Activated T-cell treated with anti-CD3 and anti-CD28 coated beads, Interleukin-2, amount 50 U/mL, for 72 hours (primary cell): ENCODE data around the gene GATB. TPM values are rescaled to one million over a fixed set of nuclear protein-coding genes. Genes with fewer than 3 reads are reported as not detected.

Source experiments
- ATAC-seq, 2 donors: fragments of 150-1000 bp; cut with Tn5 transposase; replicated peaks in 1 of 2; 2 replicates each; pipeline ENCODE4 v1.10.0; 2021; ENCODE audit warnings: moderate library complexity in 2 of 2, mild to moderate bottlenecking in 1 of 2
- DNase-seq, 2 donors: peaks; one replicate each; pipeline ENCODE4 v3.0.0; 2021 to 2022; ENCODE audit warnings: mixed read lengths in 1 of 2
- H3K27ac Mint-ChIP-seq: one replicate; pipeline ENCODE4 v1.8.0; 2022; ENCODE audit warnings: mild to moderate bottlenecking, moderate library complexity, mixed read lengths
- H3K27me3 Mint-ChIP-seq: one replicate; pipeline ENCODE4 v1.8.0; 2022; ENCODE audit warnings: low read depth, mixed read lengths
- H3K36me3 Mint-ChIP-seq, 2 donors: one replicate each; pipeline ENCODE4 v1.8.0; 2022; ENCODE audit warnings: mixed read lengths in 2 of 2, mild to moderate bottlenecking in 1 of 2; ENCODE audit not compliant: insufficient read depth in 2 of 2
- H3K4me1 Mint-ChIP-seq: one replicate; pipeline ENCODE4 v1.8.0; 2022; ENCODE audit warnings: low read depth, mixed read lengths
- H3K4me3 Mint-ChIP-seq, 2 donors: one replicate each; pipeline ENCODE4 v1.8.0; 2022; ENCODE audit warnings: mild to moderate bottlenecking in 2 of 2, mixed read lengths in 2 of 2, moderate library complexity in 2 of 2
- H3K9me3 Mint-ChIP-seq, 2 donors: one replicate each; pipeline ENCODE4 v1.8.0; 2022; ENCODE audit warnings: mixed read lengths in 2 of 2
- total RNA-seq, 2 donors: library from RNA; stranded (reverse); gene quantifications; one replicate each; pipeline ENCODE4 v1.2.3, GENCODE V29; 2022

The GATB gene
- total RNA-seq, 2 donors from 2014 or later, result 15.4 to 19.5 TPM

DNA sequence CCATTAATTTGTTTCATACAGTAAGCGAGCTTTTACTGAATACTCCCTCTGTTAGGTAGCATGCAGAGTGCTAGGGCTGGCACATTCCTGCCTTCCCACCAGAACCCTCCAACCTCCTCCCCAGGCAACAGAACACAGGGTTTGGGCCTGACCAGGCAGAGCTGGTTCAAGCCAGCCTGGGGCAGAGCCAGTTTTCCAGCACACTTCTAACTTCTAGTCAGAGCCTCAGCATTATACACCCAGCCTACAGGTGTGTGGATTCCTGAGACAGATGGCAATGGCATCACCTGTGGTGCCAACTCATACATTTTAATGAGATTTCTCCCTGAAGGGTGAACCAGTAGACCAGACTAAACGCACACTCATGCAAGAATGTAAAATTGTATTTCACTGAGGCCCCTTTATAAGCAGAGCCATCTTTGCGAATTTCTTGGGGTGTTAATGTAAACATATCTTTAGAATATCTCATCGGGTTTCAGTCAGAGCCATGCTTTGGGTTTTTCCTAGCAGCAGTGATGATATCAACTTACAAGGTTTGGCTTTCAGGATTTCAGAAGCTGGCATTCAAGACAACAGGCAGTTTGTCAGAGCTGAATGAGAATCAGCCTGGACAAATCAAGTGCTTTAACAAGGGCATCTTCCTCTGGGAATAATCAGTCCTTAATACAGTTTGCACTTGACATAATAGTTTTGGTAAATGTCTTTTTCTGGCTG, 92.0 kb downstream of the GATB start:
- Mint-ChIP-seq H3K27ac (no peak overlapping the region), H3K4me3 (no peak overlapping the region), H3K9me3 (no peaks in the 10 kb centered on the region)

GRCh38 chr4:151667666-151668065, 93.1 kb downstream of the GATB start:
- no peaks in the 10 kb centered on the region for H3K4me1 Mint-ChIP-seq
- no peaks in the 10 kb centered on the region for H3K9me3 Mint-ChIP-seq
- no peaks in the 10 kb centered on the region for H3K27me3 Mint-ChIP-seq
- ATAC-seq (no peak), DNase-seq (no peak)
- H3K4me3 Mint-ChIP-seq, result no peak overlapping the region
- no peaks in the 10 kb centered on the region for H3K36me3 Mint-ChIP-seq
- H3K27ac Mint-ChIP-seq, result no peak overlapping the region

More for the DNA sequence above, 92.0 kb downstream of the GATB start:
- DNase-seq (no peak), ATAC-seq (no peak)
- H3K27me3 Mint-ChIP-seq, result no peaks in the 10 kb centered on the region
- H3K4me1 Mint-ChIP-seq, result no peaks in the 10 kb centered on the region
- H3K36me3 Mint-ChIP-seq, result no peaks in the 10 kb centered on the region

DNA sequence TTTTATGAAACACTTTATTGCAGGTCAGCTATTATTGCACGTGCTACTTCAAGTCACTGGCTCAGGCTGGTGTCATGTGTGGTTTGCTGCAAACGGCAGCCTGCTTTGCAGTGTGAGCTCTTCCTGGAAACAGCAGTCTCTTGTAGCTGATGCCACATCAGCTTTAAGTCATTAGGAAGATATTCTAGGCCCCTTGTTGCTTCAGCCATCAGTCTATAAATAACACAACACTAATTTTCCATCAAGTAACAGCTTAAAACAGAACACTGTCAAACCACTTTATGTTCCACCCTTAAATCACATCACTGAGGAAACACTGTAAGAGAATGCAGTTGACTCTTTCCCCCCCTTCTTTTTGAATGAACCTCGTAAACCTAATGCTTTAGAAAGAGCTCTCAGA, 93.8 kb downstream of the GATB start:
- Mint-ChIP-seq H3K27ac (no peak overlapping the region), H3K9me3 (no peaks in the 10 kb centered on the region), H3K4me3 (no peak overlapping the region), H3K36me3 (no peaks in the 10 kb centered on the region), H3K4me1 (no peaks in the 10 kb centered on the region), H3K27me3 (no peaks in the 10 kb centered on the region)
- DNase-seq (no peak), ATAC-seq (peak in 1 of 2 donors; percentile 33)

GRCh38 chr4:151666501-151666900, 94.3 kb downstream of the GATB start:
- Mint-ChIP-seq H3K27me3 (no peaks in the 10 kb centered on the region), H3K9me3 (no peaks in the 10 kb centered on the region), H3K4me3 (no peak overlapping the region), H3K4me1 (no peaks in the 10 kb centered on the region), H3K27ac (no peak overlapping the region), H3K36me3 (no peaks in the 10 kb centered on the region)
- DNase-seq (no peak), ATAC-seq (no peak)

DNA sequence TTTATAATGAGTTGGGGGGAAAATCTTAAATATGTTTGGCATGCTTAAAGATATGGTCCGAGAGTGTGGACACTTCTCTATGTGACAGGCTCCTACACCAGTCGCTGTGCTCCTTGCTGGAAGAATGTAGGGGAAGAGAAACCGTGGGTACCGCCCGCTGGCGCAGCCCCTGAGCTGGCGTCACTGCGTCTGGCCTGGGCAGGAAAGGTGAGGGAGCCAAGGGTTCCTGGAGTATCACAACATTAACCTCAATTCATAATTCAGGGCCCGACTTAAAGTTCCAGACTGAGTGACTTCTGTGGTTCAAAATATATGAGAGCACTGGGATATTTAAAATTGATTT, 95.1 kb downstream of the GATB start:
- ATAC-seq (no peak), DNase-seq (no peak)
- no peaks in the 10 kb centered on the region for H3K9me3 Mint-ChIP-seq
- no peak overlapping the region for H3K4me3 Mint-ChIP-seq
- no peak overlapping the region for H3K27ac Mint-ChIP-seq
- H3K4me1 Mint-ChIP-seq, result no peaks in the 10 kb centered on the region
- no peaks in the 10 kb centered on the region for H3K27me3 Mint-ChIP-seq
- H3K36me3 Mint-ChIP-seq, result no peaks in the 10 kb centered on the region

- Mint-ChIP-seq H3K27me3 (no peaks in the 10 kb centered on the region), H3K4me3 (no peak overlapping the region), H3K4me1 (peaks cover 4% of the 10 kb centered on the region), H3K9me3 (no peaks in the 10 kb centered on the region), H3K27ac (no peak overlapping the region), H3K36me3 (no peaks in the 10 kb centered on the region)
- ATAC-seq (no peak), DNase-seq (no peak)
These were observed 95.6 kb downstream of the GATB start for GRCh38 chr4:151665022-151665784.

DNA sequence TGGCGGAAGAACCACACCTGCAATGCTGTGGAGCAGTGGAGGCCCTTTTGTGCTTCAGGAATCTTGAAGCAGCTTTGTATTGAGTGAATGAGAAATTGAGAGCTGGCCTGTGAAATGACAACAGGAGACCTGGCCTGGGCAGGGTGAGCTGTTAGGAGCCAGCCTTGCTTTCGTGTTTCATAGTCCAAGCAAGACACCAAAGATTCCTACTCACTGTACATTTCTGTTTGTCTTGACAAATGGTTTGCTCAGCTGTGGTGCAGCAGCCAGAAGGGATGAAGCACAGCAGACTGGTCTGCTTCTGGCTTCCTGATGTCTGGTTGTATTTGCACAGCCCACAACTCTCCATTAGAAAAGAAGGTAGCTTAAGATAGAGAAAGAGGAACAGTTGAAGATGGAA, 96.5 kb downstream of the GATB start:
- peaks cover 13% of the 10 kb centered on the region for H3K4me1 Mint-ChIP-seq
- H3K36me3 Mint-ChIP-seq, result no peaks in the 10 kb centered on the region
- no peak for DNase-seq
- no peak overlapping the region for H3K27ac Mint-ChIP-seq
- peaks cover 0 to 1% of the 10 kb centered on the region in 2 donors for H3K9me3 Mint-ChIP-seq
- no peaks in the 10 kb centered on the region for H3K27me3 Mint-ChIP-seq
- H3K4me3 Mint-ChIP-seq, result no peak overlapping the region
- ATAC-seq, result no peak

GRCh38 chr4:151663109-151663508, 97.7 kb downstream of the GATB start:
- DNase-seq, result no peak
- Mint-ChIP-seq H3K36me3 (no peaks in the 10 kb centered on the region), H3K9me3 (peaks cover 0 to 1% of the 10 kb centered on the region in 2 donors), H3K4me3 (no peak overlapping the region), H3K4me1 (peaks cover 22% of the 10 kb centered on the region), H3K27ac (no peak overlapping the region), H3K27me3 (no peaks in the 10 kb centered on the region)
- no peak for ATAC-seq

GRCh38 chr4:151661873-151662272, 98.9 kb downstream of the GATB start:
- ATAC-seq (no peak), DNase-seq (no peak)
- no peak overlapping the region for H3K27ac Mint-ChIP-seq
- H3K9me3 Mint-ChIP-seq, result peaks cover 0 to 1% of the 10 kb centered on the region in 2 donors
- H3K27me3 Mint-ChIP-seq, result no peaks in the 10 kb centered on the region
- H3K4me3 Mint-ChIP-seq, result no peak overlapping the region
- H3K36me3 Mint-ChIP-seq, result no peaks in the 10 kb centered on the region
- H3K4me1 Mint-ChIP-seq, result peaks cover 22% of the 10 kb centered on the region

- DNase-seq (no peak), ATAC-seq (no peak)
- peaks cover 0 to 1% of the 10 kb centered on the region in 2 donors for H3K9me3 Mint-ChIP-seq
- H3K27me3 Mint-ChIP-seq, result no peaks in the 10 kb centered on the region
- no peaks in the 10 kb centered on the region for H3K36me3 Mint-ChIP-seq
- peaks cover 22% of the 10 kb centered on the region for H3K4me1 Mint-ChIP-seq
- H3K4me3 Mint-ChIP-seq, result no peak overlapping the region
- no peak overlapping the region for H3K27ac Mint-ChIP-seq
These were observed 100.1 kb downstream of the GATB start for GRCh38 chr4:151660676-151661075.

DNA sequence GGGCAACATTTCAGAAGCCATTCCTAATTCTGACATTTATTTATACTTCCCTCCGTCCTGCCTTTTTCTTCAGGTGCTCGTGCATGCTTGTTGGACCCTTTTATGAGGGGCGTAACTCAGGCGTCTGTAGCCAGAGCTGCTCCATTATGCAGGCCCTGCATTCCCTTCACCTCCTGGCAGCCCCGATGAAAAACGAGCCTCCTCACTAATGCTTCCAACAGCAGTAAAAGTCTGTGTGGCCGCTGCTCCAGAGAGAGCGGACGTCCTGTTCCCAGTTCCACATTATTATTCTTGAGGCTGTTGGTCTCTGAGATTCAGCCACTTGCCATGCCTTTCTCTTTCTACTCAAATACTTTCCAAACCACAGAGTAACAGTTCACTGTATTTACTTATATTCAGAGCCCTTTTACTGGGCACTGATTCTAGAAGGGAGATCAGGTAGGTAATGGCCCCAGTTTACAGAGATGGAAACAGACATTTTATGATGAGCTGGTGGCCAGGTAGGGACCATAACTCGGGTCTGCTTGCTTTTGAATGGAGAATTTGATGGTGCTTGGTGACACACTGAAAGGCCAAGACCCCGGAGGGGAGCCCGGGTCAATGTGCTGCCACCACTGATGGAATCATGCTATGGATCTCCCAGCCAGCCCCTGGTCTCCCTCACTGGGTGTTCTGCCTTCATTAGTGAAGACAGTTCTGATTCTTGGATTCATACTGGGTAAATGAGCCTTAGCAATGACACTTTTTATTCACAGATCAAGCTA, 101.0 kb downstream of the GATB start:
- Mint-ChIP-seq H3K4me3 (no peak overlapping the region), H3K4me1 (peaks cover 22% of the 10 kb centered on the region), H3K27me3 (no peaks in the 10 kb centered on the region), H3K27ac (peak overlapping the region; percentile 92), H3K9me3 (peaks cover 0 to 1% of the 10 kb centered on the region in 2 donors), H3K36me3 (no peaks in the 10 kb centered on the region)
- ATAC-seq (no peak), DNase-seq (no peak)

DNA sequence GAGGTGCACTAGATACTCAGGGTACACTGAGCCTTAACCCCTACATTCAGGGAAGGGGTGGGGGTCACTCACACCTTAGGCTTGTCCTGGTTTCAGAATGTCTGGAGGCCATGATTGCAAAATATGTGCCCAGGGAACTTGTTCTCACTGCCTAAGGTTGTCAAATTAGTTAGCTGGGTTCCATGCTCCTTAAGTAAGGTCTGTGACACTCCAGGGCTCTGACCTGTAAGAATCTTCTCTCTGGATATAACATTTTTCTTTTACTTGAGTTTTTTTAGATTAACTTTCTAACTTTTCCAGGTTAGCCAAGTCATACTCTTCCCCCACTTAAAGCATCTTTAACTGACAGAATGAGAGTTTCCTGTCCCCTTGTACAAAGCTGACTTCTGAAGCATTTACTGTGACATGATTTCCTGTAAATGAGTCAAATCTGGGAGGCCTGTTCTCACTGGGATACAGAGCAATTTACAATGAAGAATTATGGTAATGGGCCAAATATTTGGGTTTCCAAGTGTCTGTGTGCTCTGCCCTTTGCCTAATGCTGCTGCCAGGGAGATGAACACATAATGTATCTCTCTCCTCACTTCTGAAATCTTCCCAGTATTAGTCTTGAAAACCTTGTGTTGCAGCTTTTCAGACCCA, 101.7 kb downstream of the GATB start:
- peak; percentile 71 to 88 for ATAC-seq
- Mint-ChIP-seq H3K9me3 (peaks cover 0 to 1% of the 10 kb centered on the region in 2 donors), H3K27me3 (no peaks in the 10 kb centered on the region), H3K4me3 (peak overlapping the region in 1 of 2 donors; percentile 31), H3K36me3 (no peaks in the 10 kb centered on the region), H3K4me1 (peaks cover 22% of the 10 kb centered on the region), H3K27ac (peak overlapping the region; percentile 92)
- DNase-seq, result peak in 1 of 2 donors; percentile 6

DNA sequence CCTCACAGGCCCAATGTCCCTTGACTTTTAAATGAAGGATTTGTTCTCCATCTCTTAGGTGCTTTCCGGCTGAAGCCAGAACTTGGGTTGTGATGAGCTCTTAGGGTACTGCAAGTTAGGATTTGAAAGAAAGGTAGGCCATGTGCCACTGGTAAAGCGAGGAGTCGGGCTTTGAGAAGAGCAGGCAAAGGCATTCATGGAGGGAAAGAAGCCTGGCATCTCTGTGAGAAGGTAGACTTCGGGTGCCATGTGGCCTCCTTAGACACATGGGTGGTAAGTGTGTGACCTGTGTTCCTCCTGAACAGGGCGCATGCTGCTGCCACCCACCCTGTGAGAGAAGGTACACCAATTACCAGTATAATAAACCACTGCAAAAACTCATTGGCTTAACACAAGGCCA, 102.9 kb downstream of the GATB start:
- no peaks in the 10 kb centered on the region for H3K36me3 Mint-ChIP-seq
- H3K27me3 Mint-ChIP-seq, result no peaks in the 10 kb centered on the region
- H3K27ac Mint-ChIP-seq, result peak overlapping the region; percentile 52
- ATAC-seq (no peak), DNase-seq (no peak)
- no peak overlapping the region for H3K4me3 Mint-ChIP-seq
- H3K4me1 Mint-ChIP-seq, result peaks cover 22% of the 10 kb centered on the region
- H3K9me3 Mint-ChIP-seq, result peaks cover 0 to 1% of the 10 kb centered on the region in 2 donors
